ENCODE data around the gene EOGT. TPM values are rescaled to one million over a fixed set of nuclear protein-coding genes. Genes with fewer than 3 reads are reported as not detected.

The EOGT gene
- total RNA-seq, 4 donors from 2014 or later: 26.1 to 47.9 (median 37.6) TPM

- DNase-seq (ENCODE audit: low spot score) (no peak), ATAC-seq (ENCODE audit: low FRiP score) (no peak)
- TF ChIP-seq, protein P1, sequence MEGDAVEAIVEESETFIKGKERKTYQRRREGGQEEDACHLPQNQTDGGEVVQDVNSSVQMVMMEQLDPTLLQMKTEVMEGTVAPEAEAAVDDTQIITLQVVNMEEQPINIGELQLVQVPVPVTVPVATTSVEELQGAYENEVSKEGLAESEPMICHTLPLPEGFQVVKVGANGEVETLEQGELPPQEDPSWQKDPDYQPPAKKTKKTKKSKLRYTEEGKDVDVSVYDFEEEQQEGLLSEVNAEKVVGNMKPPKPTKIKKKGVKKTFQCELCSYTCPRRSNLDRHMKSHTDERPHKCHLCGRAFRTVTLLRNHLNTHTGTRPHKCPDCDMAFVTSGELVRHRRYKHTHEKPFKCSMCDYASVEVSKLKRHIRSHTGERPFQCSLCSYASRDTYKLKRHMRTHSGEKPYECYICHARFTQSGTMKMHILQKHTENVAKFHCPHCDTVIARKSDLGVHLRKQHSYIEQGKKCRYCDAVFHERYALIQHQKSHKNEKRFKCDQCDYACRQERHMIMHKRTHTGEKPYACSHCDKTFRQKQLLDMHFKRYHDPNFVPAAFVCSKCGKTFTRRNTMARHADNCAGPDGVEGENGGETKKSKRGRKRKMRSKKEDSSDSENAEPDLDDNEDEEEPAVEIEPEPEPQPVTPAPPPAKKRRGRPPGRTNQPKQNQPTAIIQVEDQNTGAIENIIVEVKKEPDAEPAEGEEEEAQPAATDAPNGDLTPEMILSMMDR (IDR thresholded peaks at IDR 0.05): no peak
These were observed 13.9 kb downstream of the EOGT start for GRCh38 chr3:68999605-69000004.

- no peak for DNase-seq (ENCODE audit: low spot score)
- TF ChIP-seq, protein P1 (IDR thresholded peaks at IDR 0.05): no peak
- no peak for ATAC-seq (ENCODE audit: low FRiP score)
These were observed 14.3 kb downstream of the EOGT start for GRCh38 chr3:68999158-68999557.

GRCh38 chr3:68997887-68998286 lies 15.6 kb downstream of the EOGT start:
- DNase-seq (ENCODE audit: low spot score) (no peak), ATAC-seq (ENCODE audit: low FRiP score) (no peak)
- TF ChIP-seq, protein P1 (IDR thresholded peaks at IDR 0.05): no peak

- TF ChIP-seq, protein P1 (IDR thresholded peaks at IDR 0.05): no peak
- ATAC-seq (ENCODE audit: low FRiP score) (no peak), DNase-seq (ENCODE audit: low spot score) (no peak)
These were observed 17.0 kb downstream of the EOGT start for GRCh38 chr3:68996356-68996995.

GRCh38 chr3:68988740-68989139 lies 24.7 kb downstream of the EOGT start:
- ATAC-seq (ENCODE audit: low FRiP score) (no peak), DNase-seq (ENCODE audit: low spot score) (no peak)
- TF ChIP-seq, protein P1 (IDR thresholded peaks at IDR 0.05): no peak

- no peak for DNase-seq (ENCODE audit: low spot score)
- no peak for ATAC-seq (ENCODE audit: low FRiP score)
- TF ChIP-seq, protein P1 (IDR thresholded peaks at IDR 0.05): no peak
These were observed 26.2 kb downstream of the EOGT start for GRCh38 chr3:68987322-68987721.

GRCh38 chr3:68986496-68987208 lies 26.8 kb downstream of the EOGT start:
- DNase-seq (ENCODE audit: low spot score) (no peak), ATAC-seq (ENCODE audit: low FRiP score) (no peak)
- TF ChIP-seq, protein P1 (IDR thresholded peaks at IDR 0.05): no peak
